ENCODE measurements around the gene PTPRN2. TPM values are rescaled to one million over a fixed set of nuclear protein-coding genes. Genes with fewer than 3 reads are reported as not detected.

Gene PTPRN2
- total RNA-seq, 1 donor from 2014 or later: 1.8 TPM

GRCh38 chr7:158549176-158549615 lies 38.4 kb downstream of the PTPRN2 start:
- TF ChIP-seq CTCF (IDR thresholded peaks at IDR 0.05): no peak
- Mint-ChIP-seq H3K36me3 (ENCODE audit: low read depth) (no peaks in the 10 kb centered on the region), H3K27ac (no peak overlapping the region), H3K4me1 (no peaks in the 10 kb centered on the region), H3K4me3 (no peak overlapping the region), H3K27me3 (peaks cover 3% of the 10 kb centered on the region), H3K9me3 (no peaks in the 10 kb centered on the region)
- ChIA-PET CTCF (no interaction called here), POLR2A (no interaction called here)
- ATAC-seq (ENCODE audit: low read depth) (no peak), DNase-seq (no peak)
- intact Hi-C loops (cut with micrococcal nuclease): no loop called here

GRCh38 chr7:158548726-158549125 lies 38.9 kb downstream of the PTPRN2 start:
- TF ChIP-seq CTCF (IDR thresholded peaks at IDR 0.05): no peak
- H3K27me3 Mint-ChIP-seq: peaks cover 3% of the 10 kb centered on the region
- POLR2A ChIA-PET: no interaction called here
- no peaks in the 10 kb centered on the region for H3K9me3 Mint-ChIP-seq
- no peaks in the 10 kb centered on the region for H3K4me1 Mint-ChIP-seq
- no peak overlapping the region for H3K27ac Mint-ChIP-seq
- intact Hi-C loops (cut with micrococcal nuclease): no loop called here
- no peaks in the 10 kb centered on the region for H3K36me3 Mint-ChIP-seq (ENCODE audit: low read depth)
- ATAC-seq (ENCODE audit: low read depth) (no peak), DNase-seq (no peak)
- CTCF ChIA-PET: no interaction called here
- no peak overlapping the region for H3K4me3 Mint-ChIP-seq

GRCh38 chr7:158547817-158548216 lies 39.8 kb downstream of the PTPRN2 start:
- ATAC-seq (ENCODE audit: low read depth) (no peak), DNase-seq (no peak)
- H3K36me3 Mint-ChIP-seq (ENCODE audit: low read depth): no peaks in the 10 kb centered on the region
- H3K9me3 Mint-ChIP-seq: no peaks in the 10 kb centered on the region
- peaks cover 3% of the 10 kb centered on the region for H3K27me3 Mint-ChIP-seq
- no peak for TF ChIP-seq CTCF (IDR thresholded peaks at IDR 0.05)
- H3K4me1 Mint-ChIP-seq: no peaks in the 10 kb centered on the region
- ChIA-PET POLR2A (no interaction called here), CTCF (no interaction called here)
- intact Hi-C loops (cut with micrococcal nuclease): no loop called here
- H3K27ac Mint-ChIP-seq: no peak overlapping the region
- no peak overlapping the region for H3K4me3 Mint-ChIP-seq

GRCh38 chr7:158546626-158547025 lies 41.0 kb downstream of the PTPRN2 start:
- ATAC-seq (ENCODE audit: low read depth): no peak

GRCh38 chr7:158546214-158546613 lies 41.4 kb downstream of the PTPRN2 start:
- peaks cover 6% of the 10 kb centered on the region for H3K4me1 Mint-ChIP-seq
- TF ChIP-seq CTCF (IDR thresholded peaks at IDR 0.05): no peak
- ChIA-PET POLR2A (no interaction called here), CTCF (no interaction called here)
- H3K27ac Mint-ChIP-seq: no peak overlapping the region
- no peak overlapping the region for H3K4me3 Mint-ChIP-seq
- H3K9me3 Mint-ChIP-seq: no peaks in the 10 kb centered on the region
- no peaks in the 10 kb centered on the region for H3K36me3 Mint-ChIP-seq (ENCODE audit: low read depth)
- no peaks in the 10 kb centered on the region for H3K27me3 Mint-ChIP-seq
- DNase-seq (no peak), ATAC-seq (ENCODE audit: low read depth) (no peak)
- intact Hi-C loops (cut with micrococcal nuclease): no loop called here

More at GRCh38 chr7:158546626-158547025, 41.0 kb downstream of the PTPRN2 start:
- intact Hi-C loops (cut with micrococcal nuclease): no loop called here
- Mint-ChIP-seq H3K27me3 (no peaks in the 10 kb centered on the region), H3K4me1 (peaks cover 2% of the 10 kb centered on the region), H3K9me3 (no peaks in the 10 kb centered on the region), H3K4me3 (no peak overlapping the region), H3K27ac (no peak overlapping the region), H3K36me3 (ENCODE audit: low read depth) (no peaks in the 10 kb centered on the region)
- POLR2A ChIA-PET: no interaction called here
- CTCF ChIA-PET: no interaction called here
- DNase-seq: no peak
- TF ChIP-seq CTCF (IDR thresholded peaks at IDR 0.05): no peak
